CD8-positive, alpha-beta memory T cell (primary cell): ENCODE results near the gene SKIC3. TPM values are rescaled to one million over a fixed set of nuclear protein-coding genes. Genes with fewer than 3 reads are reported as not detected.

ENCODE experiments used
- CTCF ChIA-PET: fragments of 350-600 bp; sonication (Branson Sonifier 250); formaldehyde crosslinking; loops from one replicate; lab custom pipeline; 2021; ENCODE audit warnings: antibody characterized with exemption; lab: Charles Lee
- POLR2A ChIA-PET: fragments of 350-600 bp; sonication (Branson Sonifier 250); formaldehyde crosslinking; loops from one replicate; lab custom pipeline; 2021; ENCODE audit warnings: antibody characterized with exemption; lab: Charles Lee
- DNase-seq, 5 donors: peaks; one replicate each; pipeline versions ENCODE4 v3.0.0 to v3.0.0-alpha.2; 2020 to 2022; ENCODE audit warnings: mixed read lengths in 1 of 5
- H3K27ac ChIP-seq: one replicate; pipeline ENCODE4 v1.7.0; 2013; ENCODE audit warnings: low read depth, mild to moderate bottlenecking, low read length, moderate library complexity
- H3K27me3 ChIP-seq: 2 replicates; pipeline ENCODE4 v1.7.0; 2013; ENCODE audit warnings: low read length, mild to moderate bottlenecking; ENCODE audit not compliant: insufficient read depth, poor library complexity, severe bottlenecking
- H3K36me3 ChIP-seq: 2 replicates; pipeline ENCODE4 v1.7.0; 2013; ENCODE audit warnings: mild to moderate bottlenecking, low read length, moderate library complexity; ENCODE audit not compliant: insufficient read depth
- H3K4me1 ChIP-seq: 2 replicates; pipeline ENCODE4 v1.7.0; 2013; ENCODE audit warnings: mild to moderate bottlenecking, low read length, moderate library complexity; ENCODE audit not compliant: insufficient read depth
- H3K4me3 ChIP-seq: 2 replicates; pipeline ENCODE4 v1.7.0; 2013; ENCODE audit warnings: mild to moderate bottlenecking, low read length
- H3K9me3 ChIP-seq: 2 replicates; pipeline ENCODE4 v1.7.0; 2013; ENCODE audit warnings: mild to moderate bottlenecking, low read length
- H3K27ac Mint-ChIP-seq, 8 donors: one replicate each; pipeline ENCODE4 v1.8.0; 2020 to 2021; ENCODE audit warnings: mixed read lengths in 8 of 8, mild to moderate bottlenecking in 6 of 8, inconsistent platforms in 3 of 8, moderate library complexity in 3 of 8
- H3K27me3 Mint-ChIP-seq, 2 donors: one replicate each; pipeline ENCODE4 v1.8.0; 2020 to 2021; ENCODE audit warnings: mixed read lengths in 2 of 2, mild to moderate bottlenecking in 1 of 2, moderate library complexity in 1 of 2
- H3K36me3 Mint-ChIP-seq, 3 donors: one replicate each; pipeline ENCODE4 v1.8.0; 2020 to 2021; ENCODE audit warnings: mixed read lengths in 3 of 3, inconsistent platforms in 1 of 3, mild to moderate bottlenecking in 1 of 3
- H3K4me1 Mint-ChIP-seq, 3 donors: one replicate each; pipeline ENCODE4 v1.8.0; 2020 to 2021; ENCODE audit warnings: mixed read lengths in 3 of 3, inconsistent platforms in 1 of 3, mild to moderate bottlenecking in 1 of 3
- H3K4me3 Mint-ChIP-seq, 7 donors: one replicate each; pipeline ENCODE4 v1.8.0; 2020 to 2021; ENCODE audit warnings: mixed read lengths in 7 of 7, mild to moderate bottlenecking in 6 of 7, moderate library complexity in 4 of 7, inconsistent platforms in 2 of 7
- H3K9me3 Mint-ChIP-seq, 5 donors: one replicate each; pipeline ENCODE4 v1.8.0; 2020 to 2022; ENCODE audit warnings: mixed read lengths in 5 of 5, mild to moderate bottlenecking in 3 of 5, moderate library complexity in 2 of 5, inconsistent platforms in 1 of 5
- polyA plus RNA-seq: library from polyadenylated mRNA; unstranded; fragments of 300-500 nt; fragmentation: Illumina TruSeq; gene quantifications from one replicate; pipeline ENCODE4 v1.2.3, GENCODE V29; 2021
- total RNA-seq, 2 experiments: library from RNA; stranded (reverse); gene quantifications; one replicate each; pipeline ENCODE4 v1.2.3, GENCODE V29; 2021

SKIC3 gene
- total and polyA plus RNA-seq, 3 experiments from 2014 or later, result 40.2 to 65.7 (median 65.2) TPM

- ChIA-PET CTCF (no interaction called here), POLR2A (no interaction called here)
- no peaks in the 10 kb centered on the region for H3K27me3 Mint-ChIP-seq
These were observed 26.8 kb upstream of the SKIC3 start for GRCh38 chr5:95581576-95581975.

GRCh38 chr5:95572016-95572415 is 17.2 kb upstream of the SKIC3 start:
- peaks cover 9% of the 10 kb centered on the region for H3K36me3 ChIP-seq
- no peaks in the 10 kb centered on the region for H3K27me3 ChIP-seq
- H3K27ac ChIP-seq, result no peak overlapping the region
- Mint-ChIP-seq H3K27me3 (no peaks in the 10 kb centered on the region), H3K9me3 (no peaks in the 10 kb centered on the region), H3K4me3 (no peak overlapping the region), H3K27ac (no peak overlapping the region), H3K4me1 (peaks cover 0 to 4% (median 0%) of the 10 kb centered on the region in 3 donors), H3K36me3 (peaks cover 25 to 55% (median 39%) of the 10 kb centered on the region in 3 donors)
- no peaks in the 10 kb centered on the region for H3K4me1 ChIP-seq
- POLR2A ChIA-PET, result no interaction called here
- CTCF ChIA-PET, result no interaction called here
- no peaks in the 10 kb centered on the region for H3K9me3 ChIP-seq
- DNase-seq, result no peak
- H3K4me3 ChIP-seq, result no peak overlapping the region

More at GRCh38 chr5:95581576-95581975, 26.8 kb upstream of the SKIC3 start:
- Mint-ChIP-seq H3K4me1 (no peaks in the 10 kb centered on the region), H3K27ac (no peak overlapping the region), H3K36me3 (peaks cover 19 to 25% (median 21%) of the 10 kb centered on the region in 3 donors), H3K9me3 (no peaks in the 10 kb centered on the region), H3K4me3 (no peak overlapping the region)
- Histone ChIP-seq H3K9me3 (no peaks in the 10 kb centered on the region), H3K36me3 (no peaks in the 10 kb centered on the region), H3K4me3 (no peak overlapping the region), H3K4me1 (no peaks in the 10 kb centered on the region), H3K27ac (no peak overlapping the region), H3K27me3 (no peaks in the 10 kb centered on the region)
- DNase-seq, result no peak

- Histone ChIP-seq H3K9me3 (no peaks in the 10 kb centered on the region), H3K27me3 (no peaks in the 10 kb centered on the region), H3K4me3 (no peak overlapping the region), H3K4me1 (no peaks in the 10 kb centered on the region), H3K36me3 (peaks cover 14% of the 10 kb centered on the region), H3K27ac (no peak overlapping the region)
- peaks cover 6 to 9% (median 8%) of the 10 kb centered on the region in 3 donors for H3K4me1 Mint-ChIP-seq
- no peak for DNase-seq
- CTCF ChIA-PET, result interaction anchor here (0.9 to 1.0 kb wide), 2 partner anchors 8 to 10 kb away, joined by 4 read pairs; partner anchors contain the start of genes ARSK and SKIC3
- H3K9me3 Mint-ChIP-seq, result no peaks in the 10 kb centered on the region
- H3K27me3 Mint-ChIP-seq, result no peaks in the 10 kb centered on the region
- H3K27ac Mint-ChIP-seq, result no peak overlapping the region
- no peak overlapping the region for H3K4me3 Mint-ChIP-seq
- POLR2A ChIA-PET, result no interaction called here
- H3K36me3 Mint-ChIP-seq, result peaks cover 0 to 38% (median 27%) of the 10 kb centered on the region in 3 donors
These were observed 10.6 kb upstream of the SKIC3 start for GRCh38 chr5:95565280-95565920.

GRCh38 chr5:95564450-95564849 is 9.7 kb upstream of the SKIC3 start:
- Histone ChIP-seq H3K27ac (no peak overlapping the region), H3K27me3 (no peaks in the 10 kb centered on the region), H3K4me1 (no peaks in the 10 kb centered on the region), H3K4me3 (no peak overlapping the region), H3K36me3 (peaks cover 9% of the 10 kb centered on the region), H3K9me3 (no peaks in the 10 kb centered on the region)
- no peak for DNase-seq
- H3K9me3 Mint-ChIP-seq, result no peaks in the 10 kb centered on the region
- H3K27me3 Mint-ChIP-seq, result no peaks in the 10 kb centered on the region
- H3K4me3 Mint-ChIP-seq, result peak overlapping the region in 1 of 7 donors; percentile 45
- H3K27ac Mint-ChIP-seq, result peak overlapping the region in 1 of 8 donors; percentile 80
- CTCF ChIA-PET, result no interaction called here
- H3K36me3 Mint-ChIP-seq, result peaks cover 0 to 30% (median 20%) of the 10 kb centered on the region in 3 donors
- H3K4me1 Mint-ChIP-seq, result peaks cover 4 to 9% (median 6%) of the 10 kb centered on the region in 3 donors
- POLR2A ChIA-PET, result no interaction called here

- H3K27me3 Mint-ChIP-seq, result no peaks in the 10 kb centered on the region
These were observed 8.6 kb upstream of the SKIC3 start for GRCh38 chr5:95563367-95563766.

GRCh38 chr5:95562282-95562681 is 7.5 kb upstream of the SKIC3 start:
- Histone ChIP-seq H3K36me3 (peaks cover 8% of the 10 kb centered on the region), H3K9me3 (no peaks in the 10 kb centered on the region), H3K27me3 (no peaks in the 10 kb centered on the region), H3K27ac (no peak overlapping the region), H3K4me1 (no peaks in the 10 kb centered on the region), H3K4me3 (no peak overlapping the region)
- CTCF ChIA-PET, result no interaction called here
- H3K4me3 Mint-ChIP-seq, result no peak overlapping the region
- peak overlapping the region in 2 of 8 donors; percentile 61 to 74 for H3K27ac Mint-ChIP-seq
- peaks cover 4 to 10% (median 9%) of the 10 kb centered on the region in 3 donors for H3K4me1 Mint-ChIP-seq
- H3K36me3 Mint-ChIP-seq, result peaks cover 0 to 13% (median 7%) of the 10 kb centered on the region in 3 donors
- DNase-seq, result no peak
- H3K9me3 Mint-ChIP-seq, result no peaks in the 10 kb centered on the region
- H3K27me3 Mint-ChIP-seq, result no peaks in the 10 kb centered on the region
- POLR2A ChIA-PET, result no interaction called here

More at GRCh38 chr5:95563367-95563766, 8.6 kb upstream of the SKIC3 start:
- ChIA-PET POLR2A (no interaction called here), CTCF (interaction anchor here (1.1 kb wide), 1 partner anchor 9 kb away, joined by 3 read pairs; the partner anchor contains the start of genes ARSK and SKIC3)
- H3K36me3 ChIP-seq, result peaks cover 9% of the 10 kb centered on the region
- H3K27ac ChIP-seq, result no peak overlapping the region
- DNase-seq, result no peak
- H3K4me3 Mint-ChIP-seq, result no peak overlapping the region
- peaks cover 0 to 23% (median 14%) of the 10 kb centered on the region in 3 donors for H3K36me3 Mint-ChIP-seq
- H3K9me3 Mint-ChIP-seq, result no peaks in the 10 kb centered on the region
- peaks cover 4 to 9% (median 6%) of the 10 kb centered on the region in 3 donors for H3K4me1 Mint-ChIP-seq
- H3K9me3 ChIP-seq, result no peaks in the 10 kb centered on the region
- no peaks in the 10 kb centered on the region for H3K4me1 ChIP-seq
- H3K4me3 ChIP-seq, result no peak overlapping the region
- peak overlapping the region in 1 of 8 donors; percentile 44 for H3K27ac Mint-ChIP-seq
- H3K27me3 ChIP-seq, result no peaks in the 10 kb centered on the region

GRCh38 chr5:95557841-95558240 is 3.1 kb upstream of the SKIC3 start:
- POLR2A ChIA-PET, result no interaction called here
- Histone ChIP-seq H3K4me3 (no peak overlapping the region), H3K9me3 (no peaks in the 10 kb centered on the region), H3K36me3 (no peaks in the 10 kb centered on the region), H3K4me1 (peaks cover 24% of the 10 kb centered on the region), H3K27ac (no peak overlapping the region), H3K27me3 (no peaks in the 10 kb centered on the region)
- peaks cover 27 to 29% (median 28%) of the 10 kb centered on the region in 3 donors for H3K4me1 Mint-ChIP-seq
- H3K27me3 Mint-ChIP-seq, result no peaks in the 10 kb centered on the region
- peak overlapping the region in 1 of 8 donors; percentile 43 for H3K27ac Mint-ChIP-seq
- H3K4me3 Mint-ChIP-seq, result peak overlapping the region in 1 of 7 donors; percentile 3
- peaks cover 0 to 14% (median 0%) of the 10 kb centered on the region in 3 donors for H3K36me3 Mint-ChIP-seq
- DNase-seq, result no peak
- no peaks in the 10 kb centered on the region for H3K9me3 Mint-ChIP-seq
- CTCF ChIA-PET, result interaction anchor here (1.5 kb wide), 1 partner anchor 8 kb away, joined by 4 read pairs; no protein-coding TSS in a partner anchor

- no peaks in the 10 kb centered on the region for H3K9me3 ChIP-seq
- Mint-ChIP-seq H3K27me3 (no peaks in the 10 kb centered on the region), H3K4me3 (peak overlapping the region; percentile 92 to 99 (median 95)), H3K4me1 (peaks cover 46 to 51% (median 51%) of the 10 kb centered on the region in 3 donors), H3K27ac (peak overlapping the region; percentile 91 to 99 (median 96)), H3K36me3 (peaks cover 0 to 29% (median 5%) of the 10 kb centered on the region in 3 donors), H3K9me3 (no peaks in the 10 kb centered on the region)
- H3K4me3 ChIP-seq, result peak overlapping the region; percentile 80
- H3K4me1 ChIP-seq, result peaks cover 32% of the 10 kb centered on the region
- no peaks in the 10 kb centered on the region for H3K27me3 ChIP-seq
- H3K27ac ChIP-seq, result peak overlapping the region; percentile 82
- no peaks in the 10 kb centered on the region for H3K36me3 ChIP-seq
- POLR2A ChIA-PET, result interaction anchor here (0.5 to 1.2 kb wide), 3 partner anchors 10 to 91 kb away, joined by 3 to 6 read pairs (median 5); partner anchors contain the start of gene RFESD
- CTCF ChIA-PET, result interaction anchor here (1.0 to 1.8 kb wide), 6 partner anchors 10 to 91 kb away, joined by 3 to 17 read pairs (median 4); partner anchors contain the start of gene RFESD
- DNase-seq, result no peak
These were observed 776 bp upstream of the SKIC3 start for GRCh38 chr5:95555553-95555952.
